Inflammatory macrophage treated with lipopolysaccharide for 1 hour (primary cell): Measurements from ENCODE around the gene MRPL3.
"Not testable (repeated sequence)": the region's sequence is repeated elsewhere in the genome, so short reads cannot be mapped to it uniquely, and the experiment has no call there.

Experiments
- DNase-seq, 2 donors: peaks; one replicate each; pipeline ENCODE4 v3.0.0-alpha.2; 2020 to 2022

Gene MRPL3

GRCh38 chr3:131491775-131492174 lies 11.0 kb downstream of the MRPL3 start:
- DNase-seq, result no peak

- DNase-seq, result no peak
Measured at GRCh38 chr3:131491084-131491483, 11.7 kb downstream of the MRPL3 start.

DNA sequence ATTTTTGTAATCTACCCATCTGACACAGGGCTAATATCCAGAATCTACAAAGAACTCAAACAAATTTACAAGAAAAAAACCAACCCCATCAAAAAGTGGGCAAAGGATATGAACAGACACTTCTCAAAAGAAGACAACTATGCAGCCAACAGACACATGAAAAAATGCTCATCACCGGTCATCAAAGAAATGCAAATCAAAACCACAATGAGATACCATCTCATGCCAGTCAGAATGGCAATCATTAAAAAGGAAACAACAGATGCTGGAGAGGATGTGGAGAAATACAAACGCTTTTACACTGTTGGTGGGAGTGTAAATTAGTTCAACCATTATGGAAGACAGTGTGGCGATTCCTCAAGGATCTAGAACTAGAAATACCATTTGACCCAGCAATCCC lies 16.2 kb downstream of the MRPL3 start:
- not testable (repeated sequence) for DNase-seq

DNA sequence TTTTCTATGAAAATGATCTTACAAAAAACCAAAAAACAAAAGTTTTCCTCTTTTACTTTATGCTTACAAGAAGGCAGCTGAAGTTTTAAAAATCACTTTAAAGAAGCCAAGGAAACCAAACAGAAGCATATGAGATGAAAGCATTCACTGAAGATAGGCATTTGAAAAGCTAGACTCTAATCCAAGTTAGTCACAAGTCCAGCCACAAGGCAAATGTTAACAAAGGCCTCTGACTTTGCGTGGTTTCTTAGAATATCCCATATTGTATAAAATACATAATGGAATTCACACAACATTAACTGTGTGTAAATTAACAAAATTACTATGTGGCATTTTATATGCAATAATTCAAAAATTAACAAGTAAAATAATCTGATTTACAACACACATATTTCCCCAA lies 17.7 kb downstream of the MRPL3 start:
- DNase-seq, result no peak

GRCh38 chr3:131484496-131485111 lies 18.2 kb downstream of the MRPL3 start:
- no peak for DNase-seq

GRCh38 chr3:131480116-131480515 lies 22.7 kb downstream of the MRPL3 start:
- no peak for DNase-seq

GRCh38 chr3:131477813-131478212 lies 25.0 kb downstream of the MRPL3 start:
- no peak for DNase-seq

DNA sequence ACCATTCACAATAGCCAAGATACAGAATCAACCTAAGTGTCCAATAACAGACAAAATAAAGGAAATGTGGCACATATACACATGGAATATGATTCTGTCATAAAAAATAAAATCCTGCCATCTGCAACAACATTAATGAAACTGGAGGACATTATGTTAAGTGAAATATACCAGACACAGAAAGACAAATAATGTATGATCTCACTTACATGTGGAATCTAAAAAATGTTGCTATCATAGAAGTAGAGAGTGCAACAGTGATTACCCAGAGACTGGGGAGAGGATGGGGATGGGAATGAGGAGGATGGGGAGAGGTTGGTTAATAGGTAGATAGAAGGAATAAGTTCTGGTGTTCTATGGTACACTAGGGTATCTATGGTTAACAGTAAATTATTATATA lies 28.7 kb downstream of the MRPL3 start:
- DNase-seq, result no peak

DNA sequence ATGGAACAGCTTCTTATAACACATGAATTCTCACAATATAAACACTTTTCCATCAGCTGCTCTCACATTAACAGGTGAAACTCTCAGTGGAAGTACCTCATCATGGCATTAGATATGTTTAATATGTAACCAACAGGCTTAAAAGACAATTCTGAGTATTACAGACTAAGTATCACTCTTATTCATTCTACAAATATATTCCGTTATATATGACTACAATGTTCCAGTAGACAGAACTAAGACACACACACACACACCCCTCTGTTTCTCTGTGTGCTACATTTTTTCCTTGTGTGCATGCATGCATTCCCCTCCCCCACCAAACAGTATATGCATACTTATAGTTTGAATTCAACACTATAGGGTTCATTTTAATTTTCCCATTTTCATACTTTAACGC lies 32.4 kb downstream of the MRPL3 start:
- DNase-seq, result no peak

DNA sequence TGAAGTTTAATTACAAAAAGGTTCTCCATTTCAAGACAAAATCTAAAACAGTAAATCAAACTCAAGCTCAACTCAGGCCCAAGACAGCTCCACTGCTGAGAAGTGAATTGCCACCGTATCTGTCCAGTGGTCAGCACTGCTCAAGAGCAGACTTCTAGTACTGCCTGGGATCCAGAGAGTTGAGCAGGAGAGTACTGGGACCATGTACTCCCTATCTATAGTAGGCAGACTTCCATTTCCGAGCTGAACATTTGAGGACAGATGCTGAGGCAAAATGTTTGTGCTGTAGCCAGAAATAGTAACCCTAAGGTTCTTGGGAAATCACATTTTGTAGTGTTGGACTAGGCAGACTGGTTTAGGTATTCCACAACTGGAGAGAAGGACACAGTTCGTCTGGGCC lies 44.1 kb downstream of the MRPL3 start:
- no peak for DNase-seq

DNA sequence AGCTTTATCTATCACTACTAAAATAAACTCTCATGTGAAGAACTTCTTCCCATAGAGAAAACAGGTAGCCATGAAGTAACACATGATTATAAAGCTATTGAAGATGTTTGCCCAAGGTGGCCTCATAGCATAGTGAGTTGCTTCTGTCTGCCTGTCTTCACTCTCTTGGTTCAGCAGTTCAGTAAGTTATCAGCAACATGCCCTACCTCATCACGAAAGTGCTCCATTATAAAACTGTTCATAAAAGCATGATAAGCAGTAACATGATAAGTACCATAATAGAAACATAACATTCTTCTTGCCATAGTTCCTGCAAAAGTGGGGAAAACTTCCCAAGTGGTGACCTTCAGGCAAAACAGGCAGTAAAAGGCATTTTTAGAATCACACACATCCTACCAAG lies 45.6 kb downstream of the MRPL3 start:
- DNase-seq, result no peak

- no peak for DNase-seq
Measured at GRCh38 chr3:131454501-131454900, 48.3 kb downstream of the MRPL3 start.

- DNase-seq, result no peak
Measured at GRCh38 chr3:131453533-131453932, 49.2 kb downstream of the MRPL3 start.

DNA sequence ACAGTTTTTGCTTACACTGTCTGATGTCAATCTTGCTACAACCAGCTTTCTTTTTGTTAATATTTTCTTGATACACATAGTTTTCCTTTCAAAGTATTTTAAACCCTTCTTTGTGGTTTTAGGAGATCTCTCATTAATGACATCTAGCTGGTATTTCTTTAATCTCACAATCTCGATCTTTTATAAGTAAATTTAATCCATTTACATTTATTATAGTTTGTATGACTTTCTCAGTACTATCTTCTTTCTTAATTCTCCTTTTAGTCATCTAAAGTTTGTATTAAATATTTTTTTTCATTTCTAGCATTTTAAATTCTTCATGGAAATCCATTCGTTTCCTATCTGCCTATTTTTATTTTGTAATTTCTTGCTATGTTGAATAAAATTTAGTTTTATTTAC lies 55.4 kb downstream of the MRPL3 start:
- no peak for DNase-seq

- no peak for DNase-seq
Measured at GRCh38 chr3:131444180-131444579, 58.6 kb downstream of the MRPL3 start.

DNA sequence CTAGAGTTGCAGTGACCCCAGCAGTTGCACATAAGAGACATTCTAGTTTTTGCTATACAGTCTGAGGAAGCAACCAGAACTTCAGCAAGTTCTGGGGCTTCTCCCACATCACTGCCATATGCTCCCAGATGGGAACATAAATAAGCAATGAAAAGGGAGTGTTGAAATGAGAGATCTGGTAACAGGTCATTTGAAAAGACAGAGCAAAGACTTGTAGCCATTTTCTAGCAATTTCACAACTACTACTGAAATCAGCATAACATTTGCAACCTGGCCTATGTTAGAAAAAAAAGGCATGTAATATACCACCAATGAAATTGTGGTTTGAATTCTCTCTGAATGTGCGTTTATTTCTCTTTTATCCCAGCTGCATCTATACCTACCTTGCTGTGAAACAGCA lies 63.7 kb downstream of the MRPL3 start:
- DNase-seq, result no peak

DNA sequence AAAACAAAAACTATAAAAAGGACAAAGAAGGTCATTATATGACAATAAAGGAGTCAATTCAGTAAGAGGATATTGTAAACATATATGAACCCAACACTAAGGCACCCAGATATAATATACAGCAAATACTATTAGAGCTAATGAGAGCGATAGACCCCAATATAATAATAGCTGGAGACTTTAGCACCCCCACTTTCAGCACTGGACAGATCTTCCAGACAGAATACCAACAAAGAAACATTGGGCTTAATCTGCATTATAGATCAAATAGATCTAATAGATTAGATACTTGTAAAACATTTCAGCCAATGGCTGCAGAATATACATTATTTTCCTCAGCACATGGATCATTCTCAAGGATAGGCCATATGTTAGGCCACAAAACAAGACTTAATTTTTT lies 67.8 kb downstream of the MRPL3 start:
- no peak for DNase-seq

DNA sequence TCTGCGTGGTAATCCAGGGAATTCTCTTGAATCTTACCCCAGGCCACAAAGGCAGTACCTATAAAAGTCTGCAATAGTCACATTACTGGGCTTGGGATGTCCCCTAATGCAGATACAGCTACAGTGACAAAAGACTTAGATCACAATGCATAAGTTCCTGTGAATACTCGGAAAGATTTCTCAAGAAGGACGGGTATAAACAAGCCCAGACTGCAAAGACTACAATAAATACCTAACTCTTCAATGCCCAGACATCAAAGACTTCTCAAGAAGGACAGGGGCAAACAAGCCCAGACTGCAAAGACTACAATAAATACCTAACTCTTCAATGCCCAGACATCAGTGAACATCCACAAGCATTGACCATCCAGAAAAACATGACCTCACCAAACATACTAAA lies 70.3 kb downstream of the MRPL3 start:
- DNase-seq, result no peak

GRCh38 chr3:131431754-131432153 lies 71.0 kb downstream of the MRPL3 start:
- DNase-seq, result no peak

DNA sequence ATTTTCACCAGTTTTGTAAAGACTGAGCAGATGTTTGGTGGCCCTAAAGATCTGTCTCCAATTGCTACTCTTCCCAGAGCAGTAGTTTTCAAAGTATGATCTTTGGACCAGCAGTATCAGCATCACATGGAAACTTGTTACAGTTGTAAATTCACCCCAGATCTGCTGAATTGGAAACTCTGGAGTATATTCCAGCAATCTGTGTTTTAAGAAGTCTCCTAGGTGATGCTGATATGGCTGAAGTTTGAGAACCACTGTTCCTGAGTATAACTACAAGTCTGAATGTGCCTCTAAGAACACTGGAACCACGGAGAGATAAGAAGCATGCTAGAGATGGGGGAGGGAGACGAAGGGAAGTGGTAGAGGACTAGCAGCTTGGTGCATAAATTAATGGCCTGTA lies 75.5 kb downstream of the MRPL3 start:
- DNase-seq, result no peak

DNA sequence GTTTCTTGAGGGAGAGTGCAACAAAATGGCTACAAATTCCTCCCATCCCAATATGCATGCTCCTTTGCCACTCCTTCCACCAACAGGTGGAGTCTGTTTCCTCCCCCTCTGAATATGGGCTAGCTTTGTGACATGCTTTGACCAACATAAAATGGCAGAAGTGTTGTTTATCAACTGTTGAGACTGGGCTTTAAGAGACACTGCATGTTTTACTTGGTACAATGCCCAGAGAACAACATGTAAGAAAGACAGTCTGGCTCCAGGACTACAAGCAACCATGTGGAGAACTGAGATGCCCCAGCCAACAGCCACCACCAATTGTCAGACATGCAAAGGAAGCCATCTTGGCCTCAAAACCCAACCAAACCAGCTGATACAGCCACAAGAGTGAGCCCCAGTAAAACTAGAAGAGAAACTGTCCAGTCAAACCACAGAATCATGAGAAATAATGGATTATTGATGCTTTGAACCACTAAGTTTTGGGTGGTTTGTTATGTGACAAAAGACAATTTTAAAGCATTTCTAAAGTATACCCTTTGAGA lies 80.7 kb downstream of the MRPL3 start:
- DNase-seq, result no peak

DNA sequence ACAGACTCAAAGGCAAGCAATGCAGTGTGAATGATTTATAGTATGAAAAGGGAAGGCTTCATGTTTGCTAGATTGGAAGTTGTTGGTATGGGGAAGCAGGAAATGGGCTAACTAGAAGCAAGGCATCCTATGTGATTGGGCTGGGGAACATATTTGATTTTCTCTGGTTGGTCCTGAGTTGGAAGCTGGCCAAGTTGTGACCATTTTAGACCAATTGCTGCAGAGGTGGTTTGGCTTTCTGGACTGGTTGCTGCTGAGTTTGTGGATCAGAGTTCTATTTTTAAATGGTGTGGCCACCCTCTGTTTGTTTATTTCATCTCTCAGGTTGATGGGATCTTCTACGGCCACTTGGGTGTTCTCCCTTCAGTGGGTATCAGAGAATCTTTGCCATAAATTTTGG lies 81.5 kb downstream of the MRPL3 start:
- DNase-seq, result no peak

DNA sequence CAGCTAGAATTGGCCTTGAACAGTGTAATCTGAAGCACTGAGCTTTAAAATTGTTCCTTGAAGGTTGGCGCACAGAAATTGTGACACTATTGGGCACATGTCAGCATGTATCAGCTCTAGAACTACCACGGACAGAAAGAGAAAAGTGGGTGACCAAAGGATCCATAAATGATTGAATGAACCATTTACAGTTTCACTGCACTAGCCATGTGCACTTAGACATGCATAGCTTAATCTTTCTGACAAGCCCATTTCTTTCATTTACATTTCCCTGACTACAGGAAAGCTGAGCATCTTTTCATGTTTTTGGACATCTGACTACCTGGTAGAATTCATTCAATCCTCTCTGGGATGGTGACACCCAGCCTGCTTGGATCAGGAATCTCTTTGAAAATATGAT lies 85.0 kb downstream of the MRPL3 start:
- no peak for DNase-seq
